BLaER1 (cell line): ENCODE measurements around the gene ATG4B.

Experiments
- H3K27ac ChIP-seq: shearing (Covaris generic); formaldehyde crosslinking; 2 replicates; pipeline ENCODE4 v1.8.1; 2022
- H3K27me3 ChIP-seq: shearing (Covaris generic); formaldehyde crosslinking; 2 replicates; pipeline ENCODE4 v1.8.1; 2022
- H3K36me3 ChIP-seq: shearing (Covaris generic); formaldehyde crosslinking; 2 replicates; pipeline ENCODE4 v1.8.1; 2022
- H3K4me1 ChIP-seq: shearing (Covaris generic); formaldehyde crosslinking; 2 replicates; pipeline ENCODE4 v1.8.1; 2022
- H3K4me2 ChIP-seq: shearing (Covaris generic); formaldehyde crosslinking; 2 replicates; pipeline ENCODE4 v1.8.1; 2022
- H3K4me3 ChIP-seq: shearing (Covaris generic); formaldehyde crosslinking; 2 replicates; pipeline ENCODE4 v1.8.1; 2022
- H3K9ac ChIP-seq: shearing (Covaris generic); formaldehyde crosslinking; 2 replicates; pipeline ENCODE4 v1.8.1; 2022
- H3K9me3 ChIP-seq: shearing (Covaris generic); formaldehyde crosslinking; 2 replicates; pipeline ENCODE4 v1.8.1; 2022
- H4K20me1 ChIP-seq: shearing (Covaris generic); formaldehyde crosslinking; 2 replicates; pipeline ENCODE4 v1.8.1; 2022
- Cebpa-rat ChIP-seq: shearing (Covaris generic); IDR thresholded peaks from 2 replicates; pipeline ENCODE4 v1.8.1; 2022

The ATG4B gene

DNA sequence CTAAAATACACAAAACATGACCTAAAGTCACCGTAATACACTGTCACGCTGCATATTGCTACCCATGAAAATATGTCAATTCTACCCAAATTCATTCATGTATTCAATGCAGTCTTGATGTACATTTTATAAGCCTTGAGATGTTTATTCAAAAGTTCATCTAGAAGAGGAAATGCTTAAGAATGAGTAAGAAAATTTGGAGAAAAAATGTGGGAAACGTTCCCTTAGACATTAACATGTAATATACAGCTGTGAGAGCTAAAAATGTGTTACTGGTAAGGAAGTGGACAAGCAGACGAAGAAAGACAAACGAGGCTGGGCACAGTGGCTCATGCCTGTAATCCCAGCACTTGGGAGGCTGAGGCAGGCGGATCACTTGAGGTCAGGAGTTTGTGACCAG lies 37.9 kb upstream of the ATG4B start:
- Histone ChIP-seq H3K4me3 (no peak overlapping the region), H3K27ac (no peak overlapping the region), H3K9me3 (no peaks in the 10 kb centered on the region), H3K9ac (no peak overlapping the region), H3K36me3 (peaks cover 97% of the 10 kb centered on the region), H3K27me3 (no peaks in the 10 kb centered on the region), H3K4me2 (no peak overlapping the region), H3K4me1 (peaks cover 12% of the 10 kb centered on the region), H4K20me1 (peaks cover 7% of the 10 kb centered on the region)
- no peak for TF ChIP-seq Cebpa-rat

DNA sequence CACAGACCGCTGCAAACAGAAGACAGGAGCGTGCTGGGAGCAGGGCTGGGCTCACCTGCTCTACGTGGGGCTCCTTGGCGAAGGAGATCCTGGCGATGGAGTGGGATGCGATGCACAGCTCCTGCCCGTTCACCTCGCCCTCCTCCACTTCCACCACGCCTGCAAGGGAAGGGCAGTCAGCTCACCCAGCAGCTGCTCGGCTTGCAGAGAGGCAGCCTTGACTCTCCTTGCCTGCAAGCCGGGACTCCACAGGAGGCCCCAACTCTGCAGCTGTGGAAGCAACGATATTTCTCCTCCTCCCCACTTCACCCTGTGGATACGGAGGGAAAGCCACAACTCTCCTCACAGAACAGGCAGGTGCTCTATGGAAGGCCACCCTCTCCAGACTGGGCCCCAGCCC lies 35.7 kb upstream of the ATG4B start:
- peaks cover 15% of the 10 kb centered on the region for H4K20me1 ChIP-seq
- H3K9ac ChIP-seq: no peak overlapping the region
- peaks cover 7% of the 10 kb centered on the region; the same call in 1 of the 2 replicates for H3K4me1 ChIP-seq
- no peak for TF ChIP-seq Cebpa-rat
- H3K4me3 ChIP-seq: no peak overlapping the region
- no peak overlapping the region for H3K27ac ChIP-seq
- H3K4me2 ChIP-seq: no peak overlapping the region
- no peaks in the 10 kb centered on the region for H3K27me3 ChIP-seq
- peaks cover 97% of the 10 kb centered on the region for H3K36me3 ChIP-seq
- no peaks in the 10 kb centered on the region for H3K9me3 ChIP-seq

DNA sequence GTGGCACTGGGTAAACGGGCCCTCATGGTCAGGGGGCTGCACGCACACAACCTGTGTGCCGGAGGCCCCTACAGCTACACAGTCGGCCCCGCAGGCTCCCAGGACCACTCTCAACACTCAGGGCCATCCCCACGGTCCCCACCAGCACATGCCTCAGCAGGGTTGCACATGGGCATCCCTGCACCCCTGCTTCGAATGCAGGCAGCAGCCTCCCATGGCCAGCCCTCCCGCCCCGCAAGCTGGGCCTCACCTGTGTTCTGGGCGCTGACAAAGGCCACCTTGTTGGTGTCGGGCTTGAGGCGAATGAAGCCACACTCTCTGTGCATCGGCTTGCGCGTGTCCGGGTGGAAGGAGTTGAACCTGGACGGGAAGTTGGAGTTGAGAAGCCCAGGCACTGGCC lies 34.8 kb upstream of the ATG4B start:
- Histone ChIP-seq H4K20me1 (peaks cover 22% of the 10 kb centered on the region), H3K4me3 (no peak overlapping the region), H3K4me1 (peaks cover 7% of the 10 kb centered on the region; the same call in 1 of the 2 replicates), H3K27ac (no peak overlapping the region), H3K27me3 (no peaks in the 10 kb centered on the region), H3K9ac (no peak overlapping the region), H3K9me3 (no peaks in the 10 kb centered on the region), H3K4me2 (no peak overlapping the region), H3K36me3 (peaks cover 97% of the 10 kb centered on the region)
- TF ChIP-seq Cebpa-rat: no peak

DNA sequence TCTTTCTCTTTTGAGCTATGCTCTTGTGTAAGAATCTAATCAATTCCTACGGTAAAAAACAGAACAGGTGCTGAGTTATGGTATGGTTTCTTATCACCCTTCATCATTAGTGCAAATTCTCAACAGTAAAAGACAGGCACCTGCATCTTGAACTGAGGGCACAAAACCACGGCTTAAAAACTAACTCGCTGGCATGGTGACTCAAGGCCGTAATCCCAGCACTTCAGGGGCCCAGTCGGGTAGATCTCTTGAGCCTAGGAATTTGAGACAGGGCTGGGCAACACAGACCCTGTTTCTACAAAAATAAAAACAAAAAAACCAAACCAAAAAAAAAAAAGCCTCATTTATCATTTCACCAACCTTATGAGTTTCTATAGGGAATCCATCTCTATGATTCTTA lies 33.8 kb upstream of the ATG4B start:
- Histone ChIP-seq H4K20me1 (peaks cover 18% of the 10 kb centered on the region), H3K4me1 (peaks cover 3% of the 10 kb centered on the region), H3K36me3 (peaks cover 99% of the 10 kb centered on the region), H3K9ac (no peak overlapping the region), H3K4me2 (no peak overlapping the region), H3K9me3 (no peaks in the 10 kb centered on the region), H3K27ac (no peak overlapping the region), H3K4me3 (no peak overlapping the region), H3K27me3 (no peaks in the 10 kb centered on the region)
- no peak for TF ChIP-seq Cebpa-rat

DNA sequence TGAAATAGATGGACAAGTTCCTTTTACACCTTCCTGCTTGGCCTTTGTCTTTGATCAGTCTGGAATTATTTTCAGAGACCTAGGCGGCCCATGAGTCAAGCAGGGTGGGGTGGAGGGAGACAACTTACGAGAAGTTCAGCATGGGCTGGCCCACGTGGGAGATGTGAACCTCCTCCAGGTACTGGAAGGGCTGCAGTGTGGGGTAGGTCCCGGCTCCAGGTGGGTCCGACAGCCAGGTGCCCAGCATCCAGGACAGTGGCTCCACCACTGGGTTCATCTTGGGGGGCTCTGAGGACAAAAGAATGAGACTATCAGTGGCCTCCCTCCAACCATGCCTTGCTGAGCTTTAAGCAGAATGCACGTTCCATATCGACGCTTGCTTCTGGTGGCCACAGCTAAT lies 31.3 kb upstream of the ATG4B start:
- no peaks in the 10 kb centered on the region for H3K9me3 ChIP-seq
- peaks cover 79% of the 10 kb centered on the region for H3K36me3 ChIP-seq
- no peaks in the 10 kb centered on the region for H3K27me3 ChIP-seq
- H3K27ac ChIP-seq: no peak overlapping the region
- H4K20me1 ChIP-seq: peaks cover 39% of the 10 kb centered on the region
- H3K4me3 ChIP-seq: no peak overlapping the region
- no peak overlapping the region for H3K9ac ChIP-seq
- H3K4me1 ChIP-seq: peaks cover 27% of the 10 kb centered on the region
- no peak for TF ChIP-seq Cebpa-rat
- no peak overlapping the region for H3K4me2 ChIP-seq

DNA sequence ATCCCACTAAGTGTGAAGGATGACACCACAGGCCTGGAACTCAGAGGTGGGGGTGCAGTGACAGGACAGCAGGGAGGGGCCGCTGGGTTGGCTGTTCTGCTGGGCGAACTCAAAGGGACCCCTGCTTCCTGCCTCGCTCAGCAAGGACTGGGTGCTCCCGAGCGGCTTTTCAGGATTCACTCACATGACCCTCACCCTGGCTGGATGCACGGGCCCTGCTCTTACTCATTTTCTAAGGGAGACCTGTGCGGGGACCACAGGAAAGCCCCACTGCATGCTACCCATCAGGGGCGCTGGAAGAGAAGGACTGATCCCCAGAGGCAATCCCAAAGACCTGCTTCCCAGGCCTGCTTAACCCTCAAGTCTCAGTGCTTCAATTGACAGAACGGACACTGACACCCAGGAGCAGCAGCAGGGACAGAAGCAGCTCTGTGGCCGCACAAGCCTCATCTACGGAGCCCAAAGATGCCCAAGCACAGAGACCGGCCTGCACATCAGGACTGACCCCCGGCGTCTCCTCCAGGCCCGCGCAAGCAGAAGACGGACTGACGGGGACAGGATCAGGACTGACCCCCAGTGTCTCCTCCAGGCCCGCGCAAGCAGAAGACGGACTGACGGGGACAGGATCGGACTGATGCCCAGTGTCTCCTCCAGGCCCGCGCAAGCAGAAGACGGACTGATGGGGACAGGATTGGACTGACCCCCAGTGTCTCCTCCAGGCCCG lies 30.2 kb upstream of the ATG4B start:
- peaks cover 51% of the 10 kb centered on the region for H4K20me1 ChIP-seq
- TF ChIP-seq Cebpa-rat: no peak
- H3K4me2 ChIP-seq: no peak overlapping the region
- 0 out of 2 replicates have a peak overlapping the region, but pooled peaks have one; percentile 4 for H3K27ac ChIP-seq
- H3K9me3 ChIP-seq: no peaks in the 10 kb centered on the region
- no peaks in the 10 kb centered on the region for H3K27me3 ChIP-seq
- peaks cover 39% of the 10 kb centered on the region for H3K4me1 ChIP-seq
- peaks cover 74% of the 10 kb centered on the region for H3K36me3 ChIP-seq
- H3K4me3 ChIP-seq: no peak overlapping the region
- H3K9ac ChIP-seq: peak overlapping the region; percentile 32; the same call in 1 of the 2 replicates

DNA sequence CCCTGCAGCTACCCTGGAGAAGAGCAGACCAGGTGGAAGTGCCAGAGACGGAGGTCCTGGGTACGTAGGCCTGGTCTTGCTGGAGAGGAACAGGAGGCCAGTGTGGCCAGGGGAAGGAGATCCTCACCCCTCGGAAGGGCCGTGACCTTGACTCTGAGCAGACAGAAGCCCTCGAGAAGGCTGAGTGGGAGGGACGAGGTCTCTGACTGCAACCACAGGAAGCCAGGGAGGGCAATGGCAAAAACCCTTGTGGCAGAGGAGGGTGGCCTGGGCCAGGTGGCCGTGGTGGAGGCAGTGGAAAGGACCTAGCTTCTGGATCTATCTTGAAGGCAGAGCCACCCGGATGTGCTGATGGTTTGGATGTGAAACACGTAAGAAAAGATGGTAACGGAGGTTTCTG lies 28.6 kb upstream of the ATG4B start:
- H3K4me1 ChIP-seq: peaks cover 54% of the 10 kb centered on the region
- peak overlapping the region; percentile 21; the same call in 1 of the 2 replicates for H3K27ac ChIP-seq
- H3K36me3 ChIP-seq: peaks cover 59% of the 10 kb centered on the region
- no peak for TF ChIP-seq Cebpa-rat
- no peak overlapping the region for H3K4me3 ChIP-seq
- no peaks in the 10 kb centered on the region for H3K9me3 ChIP-seq
- peak overlapping the region; percentile 99 for H3K4me2 ChIP-seq
- H3K27me3 ChIP-seq: no peaks in the 10 kb centered on the region
- H3K9ac ChIP-seq: peak overlapping the region; percentile 86; the same call in 1 of the 2 replicates
- peaks cover 55% of the 10 kb centered on the region for H4K20me1 ChIP-seq

DNA sequence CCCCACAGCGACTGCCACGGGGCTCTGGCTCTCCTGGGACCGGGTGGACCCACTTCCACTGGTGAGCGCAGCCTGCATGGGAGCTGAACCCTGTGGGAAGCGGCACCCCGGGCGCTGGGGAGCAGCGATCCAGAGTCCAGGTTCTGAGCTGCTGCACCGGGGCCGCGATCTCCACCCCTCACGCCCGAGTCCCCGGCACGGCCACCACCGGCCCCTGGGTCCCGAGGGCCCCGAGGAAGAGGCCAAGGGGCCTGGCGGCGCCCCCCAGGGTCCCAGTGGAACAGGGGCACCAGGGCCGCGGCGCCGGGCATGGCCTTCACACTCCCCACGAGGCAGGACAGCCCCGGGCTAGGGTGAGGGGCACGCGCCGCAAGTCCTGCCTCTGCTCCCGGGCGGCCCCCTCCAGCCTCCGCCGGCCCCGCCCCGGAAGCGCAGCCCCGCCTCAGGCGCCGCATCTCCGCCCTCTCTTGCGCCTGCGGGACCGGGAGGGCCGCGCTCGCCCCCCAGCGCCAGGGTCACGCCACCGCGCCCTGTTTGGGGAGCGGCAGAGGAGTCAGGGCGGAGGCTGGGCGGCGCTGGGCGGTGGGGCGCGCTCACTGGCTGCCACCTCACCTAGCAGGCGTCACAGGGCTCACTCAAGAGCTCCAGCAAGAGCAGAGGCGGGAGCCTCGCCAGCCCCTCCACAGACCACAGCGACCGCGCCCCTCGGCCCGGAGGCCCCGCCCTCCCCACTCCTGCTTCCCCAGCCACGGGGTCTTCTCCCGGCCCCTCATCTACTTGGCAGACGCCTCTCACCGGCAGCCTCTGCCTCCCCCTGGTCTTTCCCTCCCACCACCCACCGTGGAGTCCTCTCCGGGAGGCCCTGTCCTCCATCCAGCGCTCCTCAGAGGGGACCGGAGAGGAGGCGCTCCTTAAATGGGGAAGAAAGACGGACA lies 27.4 kb upstream of the ATG4B start:
- H3K27ac ChIP-seq: peak overlapping the region; percentile 82
- H3K27me3 ChIP-seq: no peaks in the 10 kb centered on the region
- H4K20me1 ChIP-seq: peaks cover 55% of the 10 kb centered on the region
- peak overlapping the region; percentile 86 for H3K9ac ChIP-seq
- H3K4me2 ChIP-seq: peak overlapping the region; percentile 99
- peaks cover 58% of the 10 kb centered on the region for H3K4me1 ChIP-seq
- H3K9me3 ChIP-seq: no peaks in the 10 kb centered on the region
- peak overlapping the region; percentile 69 for H3K4me3 ChIP-seq
- no peak for TF ChIP-seq Cebpa-rat
- H3K36me3 ChIP-seq: peaks cover 47% of the 10 kb centered on the region

DNA sequence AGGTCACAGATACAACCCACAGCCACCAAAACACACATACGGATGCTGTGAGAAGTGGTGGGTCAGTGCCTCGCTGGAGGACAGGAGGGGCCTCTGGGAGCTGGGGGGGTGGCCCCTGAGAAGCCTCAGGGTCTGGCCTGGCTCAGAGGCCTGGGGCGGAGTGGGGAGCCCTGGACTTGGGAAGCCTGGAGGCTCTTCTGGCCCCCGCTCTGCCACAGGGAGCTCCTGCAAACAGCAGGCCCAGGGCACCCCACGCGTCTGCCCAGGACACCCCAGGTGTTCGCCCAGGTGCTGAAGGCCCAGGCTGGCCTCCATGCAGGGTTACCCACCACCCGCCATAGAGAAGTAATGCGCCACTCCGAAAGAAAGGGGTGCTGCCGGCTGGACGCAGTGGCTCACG lies 26.4 kb upstream of the ATG4B start:
- Histone ChIP-seq H3K27me3 (no peaks in the 10 kb centered on the region), H4K20me1 (peaks cover 55% of the 10 kb centered on the region), H3K4me1 (peaks cover 61% of the 10 kb centered on the region), H3K4me3 (no peak overlapping the region), H3K9me3 (no peaks in the 10 kb centered on the region), H3K27ac (peak overlapping the region; percentile 82; the same call in 1 of the 2 replicates), H3K4me2 (peak overlapping the region; percentile 99), H3K9ac (no peak overlapping the region), H3K36me3 (peaks cover 46% of the 10 kb centered on the region)
- TF ChIP-seq Cebpa-rat: no peak
